Stimulated activated CD8-positive, alpha-beta memory T cell treated with anti-CD3 and anti-CD28 coated beads, Interleukin-15, amount 100 ng/mL, for 4 hours (primary cell): ENCODE data around the gene ASB10.

ENCODE experiments used
- DNase-seq, 2 donors: peaks; one replicate each; pipeline ENCODE4 v3.0.0-alpha.2; 2020; ENCODE audit warnings: low read depth in 2 of 2

Gene ASB10

GRCh38 chr7:151187409-151188251 lies 580 bp upstream of the ASB10 start:
- DNase-seq, result no peak

- no peak for DNase-seq
Measured at GRCh38 chr7:151185762-151186639, 1.0 kb downstream of the ASB10 start.

DNA sequence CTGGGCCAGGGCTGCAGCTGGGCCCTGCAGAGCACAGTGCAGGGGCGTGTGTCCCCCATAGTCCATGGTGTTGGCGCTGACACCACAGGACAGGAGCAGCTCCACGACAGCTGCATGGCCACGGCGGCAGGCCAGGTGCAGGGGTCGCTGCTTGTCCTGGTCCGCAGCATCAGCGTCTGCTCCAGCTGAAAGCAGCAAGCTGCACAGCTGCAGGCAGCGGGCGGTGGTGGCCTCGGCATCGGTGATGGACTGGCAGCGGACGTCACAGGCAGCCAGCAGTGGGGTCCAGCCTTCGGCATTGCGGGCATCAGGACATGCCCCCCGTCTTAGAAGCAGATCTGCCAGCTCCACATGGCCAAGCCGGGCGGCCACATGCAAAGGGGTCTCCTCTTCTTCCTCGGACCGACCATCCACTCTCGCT lies 6.0 kb downstream of the ASB10 start:
- no peak for DNase-seq

GRCh38 chr7:151179946-151180345 lies 7.1 kb downstream of the ASB10 start:
- DNase-seq, result no peak

GRCh38 chr7:151179287-151179860 lies 7.7 kb downstream of the ASB10 start:
- no peak for DNase-seq

DNA sequence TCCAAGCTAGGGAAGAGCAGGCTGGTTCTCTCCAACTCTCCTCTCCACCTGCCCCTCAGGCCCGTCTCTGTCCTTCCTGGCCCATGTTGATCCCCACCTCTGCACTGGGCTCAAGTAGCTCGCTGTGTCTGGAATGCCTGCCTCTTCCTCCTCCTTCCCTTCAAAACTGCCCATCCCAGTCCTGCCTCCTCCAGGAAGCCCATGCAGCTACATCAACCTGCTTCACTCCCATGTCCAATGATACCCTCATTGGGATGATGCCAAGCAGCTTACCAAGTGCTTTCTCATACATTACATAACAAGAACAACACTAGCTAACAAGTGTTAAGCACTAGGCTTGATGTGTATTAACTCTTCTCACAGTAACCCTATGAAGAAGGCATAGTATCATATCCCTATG lies 8.2 kb downstream of the ASB10 start:
- DNase-seq, result no peak

DNA sequence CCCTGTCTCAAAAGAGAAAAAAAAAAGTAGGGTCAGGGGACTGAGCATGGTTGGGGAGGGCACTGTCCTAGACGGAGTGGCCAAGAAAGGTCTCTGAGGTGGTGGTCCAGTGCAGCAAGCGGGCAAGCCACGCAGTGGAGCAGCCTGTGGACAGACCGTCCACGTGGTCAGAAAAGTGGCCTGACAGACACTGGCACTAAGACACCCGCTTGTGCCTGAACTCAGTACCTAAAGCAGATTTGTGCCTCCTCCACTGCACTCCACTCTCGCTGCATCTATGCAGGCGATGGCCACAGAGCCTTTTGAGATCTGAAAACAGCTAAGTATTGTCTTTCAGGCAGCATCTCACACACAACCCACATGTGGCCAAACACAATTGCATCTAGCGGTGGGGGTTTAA lies 8.8 kb downstream of the ASB10 start:
- DNase-seq, result no peak

GRCh38 chr7:151177310-151177709 lies 9.7 kb downstream of the ASB10 start:
- DNase-seq, result no peak

GRCh38 chr7:151176401-151176800 lies 10.6 kb downstream of the ASB10 start:
- DNase-seq, result no peak

- DNase-seq, result no peak
Measured at GRCh38 chr7:151175793-151176311, 11.2 kb downstream of the ASB10 start.

DNA sequence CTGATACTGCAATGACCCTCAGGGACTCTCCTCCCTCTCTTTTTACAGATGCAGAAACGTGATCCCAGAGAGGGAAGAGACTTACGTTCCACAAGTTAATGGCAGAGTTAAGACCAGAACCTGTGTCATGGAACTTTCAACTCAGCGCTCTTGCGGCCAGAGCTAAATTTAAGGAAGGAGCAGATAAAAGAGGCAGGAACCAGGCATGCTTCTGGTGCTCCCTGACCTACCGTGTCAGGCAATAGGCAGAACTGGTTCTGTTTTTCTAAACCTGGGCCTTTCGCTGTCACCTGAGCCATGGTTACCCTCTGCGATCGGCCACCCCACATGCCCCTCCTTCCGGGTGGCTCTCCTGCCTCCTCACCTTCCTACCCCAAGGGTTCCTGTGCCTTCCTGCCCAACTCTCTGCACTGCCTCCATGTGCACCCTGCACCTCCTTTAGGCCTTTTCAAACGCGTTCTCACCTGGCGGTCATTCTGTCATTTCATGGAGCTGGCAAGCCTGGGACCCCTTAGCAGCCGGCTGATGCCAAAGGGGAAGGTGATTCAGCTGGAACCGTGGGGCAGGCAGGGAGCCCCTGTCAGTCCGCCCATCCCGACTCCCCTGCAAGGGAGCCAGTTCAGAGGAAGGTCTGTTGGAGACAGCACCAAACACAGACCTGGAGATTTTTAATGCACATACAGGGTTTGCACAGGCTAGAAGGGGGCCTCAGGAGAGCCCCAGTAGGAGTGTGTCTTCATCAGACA lies 11.8 kb downstream of the ASB10 start:
- DNase-seq, result no peak

- no peak for DNase-seq
Measured at GRCh38 chr7:151174246-151175046, 12.6 kb downstream of the ASB10 start.

DNA sequence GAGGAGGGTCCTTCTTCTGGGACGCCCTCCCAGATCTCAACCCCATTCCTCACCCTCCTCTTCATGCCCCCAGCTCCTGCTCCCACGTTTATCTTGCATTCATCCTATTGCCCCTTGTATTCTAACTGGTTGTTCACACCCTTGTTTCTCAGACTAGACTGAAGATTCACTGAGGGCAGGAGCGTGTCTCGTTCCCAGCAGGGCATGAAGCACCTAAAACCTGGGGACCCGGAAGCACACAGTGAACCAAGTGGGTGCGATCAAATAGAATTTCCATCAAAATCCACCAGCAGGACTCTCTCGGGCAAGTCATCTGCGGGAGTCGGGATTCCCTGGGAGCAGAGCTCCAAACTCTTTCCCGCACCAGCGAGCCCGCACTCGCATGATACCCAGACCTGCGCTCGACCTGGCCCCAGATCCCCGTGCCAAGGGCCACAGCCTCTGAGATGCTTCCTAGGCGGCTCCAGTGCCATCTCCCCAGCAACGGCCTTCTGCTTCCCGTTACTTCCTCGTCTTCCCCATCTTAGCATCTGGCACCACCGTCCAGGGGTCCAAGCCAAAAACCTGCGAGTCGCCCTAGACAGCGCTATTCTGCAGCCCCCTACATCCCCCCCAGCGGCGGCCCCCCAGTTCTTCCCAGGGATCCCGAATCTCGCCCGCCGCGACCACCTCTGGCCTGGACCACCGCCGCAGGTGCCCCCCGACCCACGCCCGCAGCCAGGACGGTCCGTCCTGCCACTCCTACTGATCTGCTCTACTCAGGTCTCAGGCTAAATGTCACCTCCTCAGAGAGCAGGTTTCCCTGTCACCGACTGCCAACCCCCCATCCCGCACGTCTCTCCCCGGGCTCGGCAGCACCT lies 13.4 kb downstream of the ASB10 start:
- DNase-seq, result no peak

DNA sequence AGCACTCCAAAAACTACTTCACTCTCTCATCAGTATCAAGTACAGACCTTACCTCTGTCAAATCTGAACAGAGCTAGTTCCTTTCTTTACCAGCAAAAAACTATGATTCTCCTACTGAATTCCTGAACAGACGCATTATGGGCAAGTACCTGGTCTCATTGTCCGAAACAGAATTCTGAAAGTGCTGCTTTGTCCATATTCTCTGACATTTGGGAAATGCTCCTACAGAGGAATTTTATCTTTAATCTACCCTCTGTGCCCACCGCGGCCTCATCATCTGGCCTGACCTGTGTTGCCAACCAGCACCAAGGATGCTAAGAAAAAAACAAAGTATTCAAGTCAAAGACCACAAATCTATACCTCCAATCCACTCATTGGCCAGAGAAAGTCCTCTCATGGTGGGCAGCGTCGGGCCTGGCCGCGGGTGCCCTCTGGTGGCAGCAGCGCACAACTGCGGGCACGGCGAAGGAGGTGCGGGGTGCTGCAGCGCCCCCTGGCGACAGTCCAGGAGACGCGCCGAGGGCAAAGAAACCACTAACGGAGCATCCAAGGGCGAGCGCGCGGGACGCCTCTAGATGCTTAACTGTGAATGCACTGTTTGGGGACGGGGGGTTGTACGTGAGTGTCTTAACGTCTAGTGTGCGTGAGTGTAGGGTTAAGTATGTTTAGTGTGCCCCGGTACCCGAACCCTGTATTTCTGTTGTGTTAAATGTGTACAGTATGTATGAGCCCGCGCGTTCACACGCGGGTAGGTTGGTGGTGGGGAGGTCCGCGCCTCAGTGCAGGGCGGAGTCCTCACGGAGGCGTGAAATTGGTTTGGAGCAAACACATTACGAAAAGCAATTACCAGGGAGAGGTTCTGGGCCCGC lies 14.5 kb downstream of the ASB10 start:
- peak; percentile 41 to 54 for DNase-seq

GRCh38 chr7:151168787-151169162 lies 18.3 kb downstream of the ASB10 start:
- no peak for DNase-seq

GRCh38 chr7:151168003-151168786 lies 18.9 kb downstream of the ASB10 start:
- DNase-seq, result peak in 1 of 2 donors; percentile 32

DNA sequence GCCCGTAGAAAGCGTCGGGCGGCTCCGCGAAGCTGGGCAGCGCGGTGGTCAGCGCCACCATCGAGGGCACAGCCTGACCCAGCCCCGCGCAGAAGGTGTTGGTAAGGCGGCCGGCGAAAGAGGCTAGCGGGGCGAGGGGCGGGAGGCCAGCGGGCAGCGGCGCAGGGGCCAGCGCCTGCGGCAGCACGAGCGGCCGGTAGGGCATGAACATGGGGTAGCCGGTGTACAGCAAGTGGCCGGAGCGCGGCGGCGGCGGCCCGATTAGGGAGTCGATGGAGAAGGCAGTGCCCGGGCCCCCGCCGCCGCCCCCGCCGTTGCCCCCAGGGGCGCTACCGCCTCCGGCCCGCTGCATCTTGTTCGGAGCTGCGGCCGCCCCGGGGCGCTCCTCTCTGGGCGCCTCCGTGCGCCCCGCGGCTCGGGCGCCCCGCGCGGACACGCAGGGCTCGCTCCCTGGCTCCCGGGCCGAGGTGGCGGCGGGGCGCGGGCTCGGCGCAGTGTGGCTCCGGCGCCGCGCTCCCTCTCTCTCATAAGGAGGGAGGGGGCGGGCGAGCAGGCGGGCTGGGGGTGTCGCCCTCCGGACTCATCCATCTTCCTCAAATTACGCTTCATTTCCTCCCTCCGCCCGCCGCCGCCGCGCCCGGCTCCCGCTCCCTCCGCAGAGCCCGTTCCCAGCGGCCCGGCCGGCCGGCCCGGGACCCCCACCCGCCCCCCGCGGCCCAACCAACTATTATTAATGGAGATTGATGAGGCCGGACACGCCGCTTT lies 19.7 kb downstream of the ASB10 start, which contains the start of gene GBX1:
Gene GBX1 (minus strand): TSS at position 498 of the 765 bp plus-strand sequence. CDS start 146 bp downstream, at position 352.
- no peak for DNase-seq
